ENCODE results near the gene ZIC4.

Gene ZIC4

GRCh38 chr3:147391781-147392624 lies 14.3 kb downstream of the ZIC4 start:
- DNase-seq (ENCODE audit: low read depth in 1 of 2, low spot score in 1 of 2): no peak

DNA sequence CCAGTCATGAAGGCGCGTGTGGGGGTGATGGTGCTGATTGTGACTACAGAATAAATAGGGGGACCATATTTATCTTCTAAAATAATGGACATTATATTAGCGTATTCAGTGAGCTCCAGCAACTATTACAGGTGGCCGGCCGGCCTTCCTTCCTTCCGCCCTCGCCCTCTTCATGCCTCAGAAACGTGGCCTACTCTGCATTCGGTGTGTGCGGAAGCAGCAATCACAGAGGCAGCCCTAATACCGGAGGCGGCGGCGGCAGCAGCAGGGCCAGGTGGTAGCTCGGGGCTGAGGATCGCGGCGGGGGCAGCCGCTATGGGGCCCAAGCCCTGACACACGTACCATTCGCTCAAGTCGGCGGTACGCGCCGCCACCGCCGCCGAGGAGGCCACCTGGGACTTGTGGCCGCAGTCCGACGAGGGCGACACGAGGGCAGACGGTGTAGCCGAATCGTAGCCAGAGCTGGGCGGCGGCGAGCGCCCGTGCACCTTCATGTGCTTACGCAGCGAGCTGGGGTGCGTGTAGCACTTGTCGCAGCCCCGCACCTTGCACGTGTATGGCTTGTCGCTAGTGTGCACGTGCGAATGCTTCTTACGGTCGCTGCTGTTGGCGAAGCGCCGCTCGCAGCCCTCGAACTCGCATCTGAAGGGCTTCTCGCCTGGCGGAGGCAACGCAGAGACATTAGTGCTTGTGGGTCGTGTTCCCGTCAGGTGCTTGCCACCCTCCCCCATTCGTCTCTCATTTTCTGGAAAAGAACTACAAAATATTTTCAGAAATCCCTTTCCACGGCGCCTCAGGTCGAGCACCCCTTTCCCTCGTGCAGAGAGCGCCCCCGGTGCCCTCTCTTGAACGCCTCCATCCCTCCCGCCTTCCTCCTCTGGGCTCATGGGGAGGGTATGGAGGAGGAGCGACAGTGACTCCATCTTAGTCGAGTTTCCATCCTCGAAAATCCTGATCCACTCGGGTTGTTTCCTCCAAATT lies 15.5 kb downstream of the ZIC4 start:
- no peak for DNase-seq (ENCODE audit: low read depth in 1 of 2, low spot score in 1 of 2)

DNA sequence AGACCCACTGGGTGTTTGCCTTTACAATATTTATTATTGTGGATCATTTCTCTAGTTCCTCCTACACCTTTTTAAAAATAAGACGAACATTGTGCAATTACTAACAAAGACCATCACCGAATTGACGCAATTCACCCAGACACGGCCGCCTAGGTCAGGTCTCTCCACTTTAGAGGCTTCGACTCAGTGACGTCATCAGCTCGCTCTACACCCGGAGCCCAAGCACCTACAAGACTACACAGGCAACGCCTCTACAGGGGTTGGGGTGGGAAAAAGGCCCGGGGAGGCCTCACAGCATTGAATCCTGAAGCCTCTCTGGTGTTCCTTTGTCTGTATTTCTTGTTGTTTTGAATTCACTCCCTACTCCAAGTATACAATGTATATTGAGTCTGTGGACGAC lies 16.6 kb downstream of the ZIC4 start:
- DNase-seq (ENCODE audit: low read depth in 1 of 2, low spot score in 1 of 2): no peak

DNA sequence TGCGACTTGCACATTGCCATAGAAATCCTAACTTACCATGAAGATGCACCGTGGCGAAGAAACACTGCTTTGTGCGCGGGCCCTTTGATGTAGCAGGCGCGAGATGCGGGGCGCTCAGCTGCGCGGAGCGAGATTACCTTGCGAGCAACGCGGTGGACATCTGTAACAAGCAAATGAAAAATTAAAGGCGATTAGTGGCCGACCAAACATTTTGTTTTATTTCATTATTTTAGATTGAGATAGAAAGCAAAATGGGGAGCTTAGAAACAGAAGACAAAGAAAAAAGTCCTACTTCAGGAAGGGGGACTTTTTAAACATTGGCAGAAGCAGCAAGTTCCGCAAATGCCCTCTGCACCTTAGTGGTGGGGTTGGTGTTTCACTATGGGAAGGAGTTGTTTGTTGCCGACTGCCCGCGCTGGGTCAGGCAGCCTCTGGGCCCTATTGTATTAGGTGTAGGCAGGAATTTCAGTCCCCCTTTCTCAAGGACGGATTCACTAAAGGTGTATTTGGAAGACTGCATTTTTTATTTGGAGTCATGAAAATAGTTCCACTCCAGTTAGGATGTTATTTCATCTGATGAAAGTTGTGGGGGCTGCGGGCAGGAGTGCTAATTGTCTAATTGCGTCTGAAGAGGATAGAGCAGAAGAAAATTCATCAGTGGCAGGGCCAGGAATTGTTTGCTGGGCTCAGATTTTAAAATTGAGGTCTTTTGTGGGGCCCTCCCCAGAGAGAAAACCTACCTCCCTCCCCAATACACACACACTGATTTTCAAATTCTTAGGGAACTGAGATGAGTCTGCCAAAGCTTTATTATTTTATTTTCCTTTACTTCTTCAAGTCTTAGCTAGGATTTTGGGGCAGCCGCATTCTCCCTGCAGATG lies 17.4 kb downstream of the ZIC4 start:
- DNase-seq (ENCODE audit: low read depth in 1 of 2, low spot score in 1 of 2): no peak

DNA sequence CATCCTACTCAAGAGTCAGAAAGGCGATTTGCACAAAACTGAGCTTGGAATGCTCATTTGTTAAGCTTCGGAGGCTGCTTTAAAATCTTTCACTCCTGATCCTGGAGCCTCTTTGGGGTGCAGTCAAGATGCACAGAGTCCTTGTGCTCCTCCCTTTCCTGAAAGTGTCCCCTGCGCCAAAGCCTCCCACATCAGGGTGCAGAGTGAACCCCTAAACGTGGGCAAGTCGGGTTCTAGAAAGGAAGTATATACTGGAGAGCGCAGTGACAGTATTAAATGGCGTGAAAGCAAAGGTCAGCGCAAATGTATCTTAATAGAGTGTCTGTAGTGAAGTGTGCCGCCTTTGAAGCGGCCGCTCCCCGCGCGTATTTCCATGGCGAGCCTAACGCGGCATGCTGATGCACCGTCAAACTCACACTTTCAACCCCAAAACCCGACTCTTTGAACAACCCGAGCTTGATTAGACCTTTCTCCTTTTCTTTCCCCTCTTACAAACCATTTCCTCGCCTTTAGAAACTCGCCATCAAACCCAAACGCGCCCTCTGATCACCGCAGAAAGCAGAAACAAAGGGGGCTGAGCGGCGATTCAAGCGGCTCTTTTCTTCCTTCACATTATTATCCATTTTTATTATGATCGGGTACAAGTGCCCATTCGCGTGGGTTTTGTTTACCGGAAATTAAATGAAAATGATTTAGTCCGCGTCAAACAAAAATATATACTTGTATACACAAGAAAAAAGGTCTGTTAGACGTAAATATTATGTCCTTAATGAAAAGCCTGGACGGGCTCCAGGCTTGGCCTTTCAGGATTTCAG lies 18.3 kb downstream of the ZIC4 start:
- no peak for DNase-seq (ENCODE audit: low read depth in 1 of 2, low spot score in 1 of 2)

- no peak for DNase-seq (ENCODE audit: low read depth in 1 of 2, low spot score in 1 of 2)
Observed at GRCh38 chr3:147387291-147387884, 19.0 kb downstream of the ZIC4 start.

DNA sequence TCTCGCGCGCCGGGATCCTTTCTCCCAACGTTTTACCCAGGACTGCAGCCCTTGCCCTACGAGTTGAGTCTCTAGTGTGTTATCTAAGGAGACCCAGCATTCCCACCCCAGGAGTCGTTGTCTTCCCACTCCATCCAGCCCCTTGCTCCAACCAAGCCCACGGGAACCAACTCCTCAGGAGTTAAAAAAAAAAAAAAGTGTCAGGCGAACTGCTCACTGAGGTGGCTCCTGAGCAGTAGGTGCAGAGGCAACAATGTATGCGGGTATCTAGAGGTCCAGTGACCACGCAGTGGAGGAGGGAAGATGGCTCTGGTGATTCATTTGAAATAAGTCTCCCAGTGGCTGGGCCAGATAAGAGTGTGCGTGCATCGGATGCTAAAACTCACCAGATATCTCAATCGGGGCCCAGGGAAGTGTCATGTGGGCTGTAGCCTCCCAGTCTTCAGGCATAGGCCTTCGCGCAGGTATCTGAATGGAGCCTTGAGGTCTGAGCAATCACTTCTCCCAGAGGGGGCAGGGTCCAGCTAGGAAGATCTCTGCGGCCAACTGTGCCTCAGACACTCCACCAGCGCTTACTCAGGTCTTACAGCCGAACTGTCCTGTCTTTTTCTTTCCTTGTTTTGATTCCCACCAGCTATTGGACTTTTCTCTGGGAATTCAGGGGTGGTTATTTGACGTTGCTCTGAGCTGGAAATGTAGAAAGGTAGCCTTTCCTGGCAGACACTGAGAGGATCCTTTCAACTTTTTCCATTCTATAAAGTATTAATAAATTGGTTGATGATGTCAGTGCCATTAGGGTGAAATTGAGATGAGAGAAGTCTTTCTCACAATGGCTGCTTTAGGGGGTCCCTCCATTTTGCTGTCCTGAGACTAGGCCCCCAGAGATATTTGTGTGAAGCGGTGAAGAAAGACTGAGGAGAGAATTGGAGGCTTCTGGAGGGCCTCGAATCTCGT lies 21.0 kb downstream of the ZIC4 start:
- DNase-seq (ENCODE audit: low read depth in 1 of 2, low spot score in 1 of 2): no peak

- no peak for DNase-seq (ENCODE audit: low read depth in 1 of 2, low spot score in 1 of 2)
Observed at GRCh38 chr3:147384210-147385058, 21.9 kb downstream of the ZIC4 start.

- DNase-seq (ENCODE audit: low read depth in 1 of 2, low spot score in 1 of 2): no peak
Observed at GRCh38 chr3:147383617-147384016, 22.7 kb downstream of the ZIC4 start.

- DNase-seq (ENCODE audit: low read depth in 1 of 2, low spot score in 1 of 2): no peak
Observed at GRCh38 chr3:147381596-147381995, 24.7 kb downstream of the ZIC4 start.

DNA sequence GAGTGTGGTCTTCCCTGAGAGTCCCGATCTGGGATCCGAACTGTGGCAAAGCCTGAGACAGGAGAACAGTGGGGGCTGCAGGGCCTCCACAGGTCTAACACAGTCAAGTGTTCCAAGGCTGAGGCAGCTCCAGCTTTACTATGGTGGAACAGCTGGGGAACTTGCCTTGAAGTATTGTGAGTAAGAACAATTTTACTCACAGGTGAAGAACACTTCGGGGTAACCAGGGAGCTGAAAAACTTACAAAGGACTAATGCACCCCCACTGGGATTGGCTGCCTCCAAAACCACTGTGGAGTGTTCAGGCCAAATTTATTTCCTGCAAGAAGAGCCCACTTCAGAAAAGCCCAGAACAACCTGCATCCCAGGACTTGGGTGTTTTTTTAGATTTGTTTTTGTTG lies 25.4 kb downstream of the ZIC4 start:
- no peak for DNase-seq (ENCODE audit: low read depth in 1 of 2, low spot score in 1 of 2)

DNA sequence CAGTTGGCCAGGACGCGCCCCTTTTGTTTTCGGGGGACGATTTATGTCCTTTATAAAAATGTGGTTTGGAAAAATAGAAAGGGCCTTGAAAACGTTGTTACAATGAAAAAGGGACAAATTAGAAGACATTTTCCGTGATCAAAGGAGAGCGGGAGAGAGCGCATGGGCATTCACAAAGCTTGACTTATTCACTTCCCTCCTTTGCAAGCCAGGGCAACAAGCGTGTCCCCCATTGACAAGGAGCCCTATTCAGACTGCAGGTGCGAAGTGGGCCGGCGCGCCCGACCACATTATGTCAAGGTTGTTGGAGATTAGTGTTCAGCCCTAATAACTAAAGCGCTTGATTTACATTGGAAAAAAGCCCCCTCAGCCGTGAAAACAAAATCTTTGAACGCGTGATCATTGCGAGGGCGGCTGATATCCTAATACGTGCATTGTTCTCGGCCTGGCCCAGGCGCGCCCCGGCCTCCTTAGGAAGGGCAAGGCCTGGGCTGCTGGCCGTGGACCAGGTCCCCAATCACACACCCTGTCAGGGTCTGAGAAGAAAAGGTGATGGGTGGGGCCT lies 25.9 kb downstream of the ZIC4 start:
- no peak for DNase-seq (ENCODE audit: low read depth in 1 of 2, low spot score in 1 of 2)

- no peak for DNase-seq (ENCODE audit: low read depth in 1 of 2, low spot score in 1 of 2)
Observed at GRCh38 chr3:147379651-147380050, 26.7 kb downstream of the ZIC4 start.

DNA sequence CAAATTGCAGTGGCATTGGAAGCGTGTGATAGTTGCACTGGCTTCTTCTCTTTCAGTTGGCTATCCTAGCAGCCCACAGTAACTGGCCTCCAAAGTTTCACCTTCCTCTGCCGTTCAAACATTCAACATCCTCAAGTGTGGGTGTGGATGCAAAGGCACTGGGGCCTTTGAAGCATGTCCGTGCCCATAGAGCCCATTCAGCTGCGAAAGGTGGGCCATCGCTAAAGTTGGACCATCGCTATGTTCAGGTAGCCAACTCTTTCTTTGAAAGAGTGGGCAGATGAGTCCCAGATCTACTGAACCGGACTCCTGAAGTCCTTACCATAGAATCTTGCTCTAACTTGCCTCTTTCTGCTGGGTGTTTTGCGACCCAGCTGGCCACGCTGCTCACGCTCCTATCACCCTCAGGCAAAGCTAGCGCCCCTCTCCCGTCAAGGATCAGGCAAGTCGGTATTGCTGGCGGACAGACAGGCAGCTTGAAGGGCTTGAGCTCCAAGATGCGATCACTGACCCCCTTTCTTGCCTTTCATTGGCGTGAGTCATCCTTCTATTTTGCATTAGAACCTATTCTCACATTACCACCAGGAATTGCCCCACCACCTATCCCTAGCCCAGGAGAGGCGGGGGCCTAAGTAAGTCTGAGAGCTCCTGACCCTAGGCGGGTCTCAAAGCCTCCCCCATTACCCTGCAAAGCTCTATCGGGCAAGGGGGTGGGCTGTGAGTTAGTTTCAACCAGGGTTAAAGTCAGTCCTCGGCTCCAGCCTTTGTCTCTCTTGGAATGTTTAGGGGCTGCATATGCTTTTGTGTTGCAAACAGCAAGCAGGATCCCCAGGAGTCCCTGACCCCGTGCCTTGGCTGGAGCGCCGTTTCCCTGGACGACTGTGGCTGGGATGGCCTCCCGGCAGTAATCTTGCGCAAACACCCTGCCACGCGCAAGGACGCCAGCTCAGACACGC lies 28.7 kb downstream of the ZIC4 start:
- DNase-seq (ENCODE audit: low read depth in 1 of 2, low spot score in 1 of 2): no peak

- no peak for DNase-seq (ENCODE audit: low read depth in 1 of 2, low spot score in 1 of 2)
Observed at GRCh38 chr3:147373301-147373700, 33.0 kb downstream of the ZIC4 start.

DNA sequence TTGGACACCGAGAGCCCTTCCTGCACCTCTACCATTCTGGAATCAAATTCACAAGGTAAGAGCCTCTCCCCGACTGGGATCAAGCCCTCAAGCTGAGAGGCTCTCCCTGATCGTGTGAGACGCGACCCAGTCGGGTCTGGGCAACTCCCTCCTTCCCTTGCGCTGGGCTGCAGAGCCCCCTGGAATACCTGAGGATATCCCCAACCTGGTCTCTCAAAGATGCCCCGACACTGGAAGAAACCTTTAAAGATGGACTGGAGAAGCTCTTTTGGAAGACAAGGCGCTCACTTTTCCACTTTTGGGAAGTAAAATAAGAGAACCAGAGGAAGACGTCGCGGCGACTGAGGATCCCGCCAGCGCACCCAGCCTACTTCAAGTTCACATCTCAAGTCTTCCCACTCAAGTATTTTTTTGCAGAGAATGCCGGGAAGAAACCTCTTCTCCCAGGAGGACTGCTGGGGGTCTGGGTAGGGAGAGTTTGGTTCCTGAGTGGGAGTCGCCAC lies 33.8 kb downstream of the ZIC4 start:
- no peak for DNase-seq (ENCODE audit: low read depth in 1 of 2, low spot score in 1 of 2)

All from stimulated activated CD4-positive, alpha-beta T cell treated with anti-CD3 and anti-CD28 coated beads, Interleukin-15, amount 100 ng/mL, for 1 hour (primary cell).